ENCODE results near the gene KPRP.

GRCh38 chr1:152747831-152748230 lies 10.0 kb upstream of the KPRP start:
- TF ChIP-seq CTCF (conservative IDR thresholded peaks at IDR 0.05 in 1 of 2, IDR thresholded peaks at IDR 0.05 in 1 of 2; ENCODE audit: extremely low read depth in 1 of 2, insufficient read depth in 1 of 2, low read depth in 1 of 2, low read length in 2 of 2) (no peak), EZH2 (IDR thresholded peaks at IDR 0.05; ENCODE audit: borderline replicate concordance, low read length) (no peak)

Measured in mammary epithelial cell (primary cell).